ENCODE results near the gene CPLX3.

DNA sequence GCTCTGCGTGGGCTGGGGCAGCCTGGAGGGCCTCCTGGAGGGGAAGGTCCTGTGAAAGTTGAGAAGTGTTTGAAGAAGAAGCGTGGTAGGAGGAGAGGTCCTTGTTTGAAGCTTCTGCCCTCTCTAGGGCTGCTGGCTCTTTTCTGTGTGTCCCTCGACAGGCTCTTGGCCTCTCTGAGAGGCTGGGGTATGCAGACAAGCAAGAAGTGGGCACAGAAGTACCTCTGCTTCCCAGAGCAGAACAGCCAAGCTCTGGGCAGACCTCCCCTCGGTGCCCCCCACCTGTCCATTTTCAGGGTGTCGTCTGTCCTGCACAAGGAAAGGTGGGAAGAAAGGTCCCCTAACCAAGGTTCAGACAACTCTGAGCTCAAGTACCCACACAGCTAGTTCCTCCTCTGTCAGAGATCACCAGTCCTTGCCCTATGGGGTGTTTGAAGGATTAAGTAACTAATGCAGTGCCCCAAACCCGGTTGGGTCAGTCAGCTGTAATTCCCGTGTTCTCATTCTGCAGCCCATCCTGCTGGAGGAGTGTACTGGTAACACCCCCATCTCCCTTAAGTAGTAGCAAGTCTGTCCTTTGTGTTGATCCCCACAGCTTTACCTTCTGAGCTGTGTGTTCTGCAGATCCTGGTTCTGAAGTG, 38.3 kb upstream of the CPLX3 start:
- TF ChIP-seq, protein P1, sequence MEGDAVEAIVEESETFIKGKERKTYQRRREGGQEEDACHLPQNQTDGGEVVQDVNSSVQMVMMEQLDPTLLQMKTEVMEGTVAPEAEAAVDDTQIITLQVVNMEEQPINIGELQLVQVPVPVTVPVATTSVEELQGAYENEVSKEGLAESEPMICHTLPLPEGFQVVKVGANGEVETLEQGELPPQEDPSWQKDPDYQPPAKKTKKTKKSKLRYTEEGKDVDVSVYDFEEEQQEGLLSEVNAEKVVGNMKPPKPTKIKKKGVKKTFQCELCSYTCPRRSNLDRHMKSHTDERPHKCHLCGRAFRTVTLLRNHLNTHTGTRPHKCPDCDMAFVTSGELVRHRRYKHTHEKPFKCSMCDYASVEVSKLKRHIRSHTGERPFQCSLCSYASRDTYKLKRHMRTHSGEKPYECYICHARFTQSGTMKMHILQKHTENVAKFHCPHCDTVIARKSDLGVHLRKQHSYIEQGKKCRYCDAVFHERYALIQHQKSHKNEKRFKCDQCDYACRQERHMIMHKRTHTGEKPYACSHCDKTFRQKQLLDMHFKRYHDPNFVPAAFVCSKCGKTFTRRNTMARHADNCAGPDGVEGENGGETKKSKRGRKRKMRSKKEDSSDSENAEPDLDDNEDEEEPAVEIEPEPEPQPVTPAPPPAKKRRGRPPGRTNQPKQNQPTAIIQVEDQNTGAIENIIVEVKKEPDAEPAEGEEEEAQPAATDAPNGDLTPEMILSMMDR (IDR thresholded peaks at IDR 0.05; ENCODE audit: borderline replicate concordance, extremely low read depth, low read length, poor library complexity, severe bottlenecking), result no peak
- no peak for TF ChIP-seq EZH2 (IDR thresholded peaks at IDR 0.05; ENCODE audit: borderline replicate concordance, low read depth, low read length, severe bottlenecking)

All from DND-41 (cell line).